NCI-H2171 treated with DMSO at 0.1 percent for 48 hours (cell line): ENCODE data around the gene HACL1.

Experiments
- DNase-seq: peaks from one replicate; lab custom pipeline; 2025; lab: John Stamatoyannopoulos, UW

The HACL1 gene

DNA sequence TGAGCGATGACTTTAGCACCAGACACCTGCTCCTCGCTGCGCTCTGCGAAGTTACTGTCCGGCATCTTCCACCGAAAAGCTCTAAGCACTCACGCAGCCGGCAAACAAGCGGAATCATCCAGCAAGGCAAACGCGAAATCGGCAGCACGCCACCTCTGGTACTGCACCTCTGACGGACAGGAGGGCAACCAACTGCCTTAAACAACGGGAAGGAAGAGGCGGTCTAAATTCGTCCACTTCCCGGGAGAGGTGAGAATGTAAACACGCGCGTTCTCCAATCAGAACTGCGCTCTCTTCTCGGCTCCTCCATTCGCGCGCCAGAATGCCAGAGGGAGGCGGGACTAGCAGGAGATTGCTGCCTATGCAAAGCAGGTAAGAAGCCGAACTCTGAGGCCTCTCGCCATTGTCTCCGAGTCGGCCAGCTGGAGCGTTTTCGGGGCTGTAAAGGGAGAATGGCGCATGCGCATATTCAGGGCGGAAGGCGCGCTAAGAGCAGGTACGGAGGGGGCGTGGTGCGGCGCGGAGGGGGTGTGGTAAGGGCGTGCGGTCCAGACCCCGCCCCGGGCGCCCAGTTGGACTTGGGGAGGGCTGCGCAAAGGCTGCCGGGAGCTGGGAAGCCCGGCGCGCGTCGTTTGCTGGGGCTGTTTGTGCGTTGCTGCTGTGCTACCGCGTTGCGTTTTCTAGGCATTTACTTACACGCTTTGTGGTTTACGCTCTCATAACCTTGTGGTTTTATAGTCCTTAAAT lies at the start of gene HACL1, which contains the start of gene BTD:
TSS of gene HACL1 (minus strand) at position 171 of the 747 bp plus-strand sequence. CDS start at position 65, 106 bp downstream.
TSS of gene BTD (plus strand) at position 347 of the 747 bp plus-strand sequence. CDS start 33,695 bp downstream, outside the sequence.
- DNase-seq, result no peak

GRCh38 chr3:15649858-15650257 lies 48.5 kb upstream of the HACL1 start:
- DNase-seq, result no peak

- DNase-seq, result no peak
Observed at GRCh38 chr3:15649341-15649740, 48.0 kb upstream of the HACL1 start.

- DNase-seq, result no peak
Observed at GRCh38 chr3:15647611-15648167, 46.3 kb upstream of the HACL1 start.

DNA sequence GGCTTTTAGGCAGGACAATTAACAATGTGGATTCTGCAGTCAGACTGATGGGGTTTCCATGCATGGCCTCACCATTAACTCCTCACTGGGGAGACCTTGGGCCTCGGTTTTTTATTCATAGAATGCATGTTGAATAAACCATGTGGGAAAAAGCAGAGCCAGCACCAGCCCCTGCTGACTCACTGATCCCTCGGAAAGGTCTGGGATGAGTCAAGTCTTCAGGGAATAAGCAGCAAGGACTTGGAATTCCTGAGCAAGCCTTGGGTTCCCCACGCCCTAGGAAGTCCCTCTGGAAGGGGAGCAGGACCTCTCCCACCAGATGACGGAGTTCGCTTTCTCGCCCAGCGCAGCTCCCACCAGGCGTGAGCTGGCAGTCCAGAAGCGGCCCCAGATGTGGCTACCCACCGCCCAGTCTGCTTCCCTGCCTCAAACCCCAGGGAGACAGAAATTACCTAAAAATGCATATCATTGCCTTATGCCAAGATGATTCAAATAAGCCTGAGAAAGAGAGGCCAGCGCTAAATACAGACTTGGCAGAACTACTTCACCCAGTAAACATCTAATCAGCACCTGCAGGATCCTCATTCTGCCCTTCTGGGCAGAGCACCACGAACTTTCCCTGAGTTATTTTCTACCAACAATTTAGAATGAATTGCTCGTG lies 45.6 kb upstream of the HACL1 start:
- no peak for DNase-seq

DNA sequence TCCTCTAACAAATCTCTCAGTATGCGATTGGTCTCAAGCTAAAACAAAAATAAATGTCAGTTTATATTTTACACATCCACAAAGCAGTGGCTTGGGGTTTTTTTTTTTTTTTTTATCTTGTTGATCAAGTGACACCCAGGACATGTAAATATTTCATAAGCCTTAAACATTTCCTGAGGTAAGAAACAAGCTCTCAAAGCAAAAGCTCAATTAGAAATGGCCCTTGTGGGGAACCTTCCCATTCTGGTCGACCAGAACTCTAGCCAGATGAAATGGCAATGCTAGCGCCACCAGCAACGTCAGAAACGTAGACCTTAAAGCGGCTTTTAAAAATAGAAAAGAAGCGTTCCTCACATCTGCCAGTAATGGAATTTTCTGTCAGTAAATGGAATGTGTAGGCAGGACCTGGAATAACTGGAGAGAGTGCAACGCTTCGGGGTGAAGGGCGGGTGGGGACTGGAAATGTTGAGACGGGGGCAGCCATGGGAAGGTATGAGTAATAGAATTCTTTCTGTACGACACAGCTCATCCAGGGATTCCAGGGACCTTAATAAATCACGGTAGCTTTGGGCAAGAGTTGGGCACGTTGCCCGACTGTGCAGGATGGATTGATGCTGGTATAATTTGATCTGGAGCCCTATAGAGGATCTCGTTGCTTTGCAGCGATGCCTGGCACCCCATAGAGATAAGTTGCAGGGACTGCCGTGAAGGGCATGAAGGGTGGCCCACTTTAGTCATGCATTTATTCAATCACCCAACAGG lies 44.6 kb upstream of the HACL1 start:
- no peak for DNase-seq

DNA sequence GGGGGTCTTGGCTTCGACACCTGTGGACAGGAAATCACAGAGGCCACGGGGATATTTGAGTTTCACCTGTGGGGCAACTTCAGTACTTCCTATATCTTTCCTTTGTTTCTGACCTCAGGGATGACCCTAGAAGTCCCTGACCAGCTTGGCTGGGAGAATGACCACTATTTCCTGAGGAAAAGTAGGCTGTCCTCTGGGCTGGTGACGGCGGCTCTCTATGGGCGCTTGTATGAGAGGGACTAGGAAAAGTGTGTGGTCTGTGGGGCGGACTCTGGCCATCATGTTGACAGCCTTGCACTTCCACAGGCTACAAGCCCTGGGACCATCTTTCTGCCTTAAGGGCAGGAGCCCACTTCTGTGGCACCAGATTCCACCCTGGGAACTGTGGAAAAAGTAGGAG lies 43.9 kb upstream of the HACL1 start:
- DNase-seq, result no peak

DNA sequence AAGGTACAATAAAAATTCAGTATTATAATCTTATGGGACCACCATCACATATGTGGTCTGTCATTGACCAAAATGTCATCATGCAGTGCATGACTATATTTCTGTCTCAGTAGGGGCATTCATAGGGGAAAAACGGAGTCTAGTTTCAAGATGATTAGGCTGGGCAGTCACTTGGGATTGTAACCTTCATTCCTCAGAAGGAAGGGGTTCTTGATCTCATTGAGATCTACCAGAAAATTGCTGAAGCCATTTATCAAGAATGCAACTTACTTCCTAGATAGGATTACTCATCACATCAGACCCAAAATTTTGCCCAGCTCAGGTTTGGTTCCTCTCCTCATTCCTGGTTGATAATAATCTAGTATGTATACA lies 37.5 kb upstream of the HACL1 start:
- DNase-seq, result no peak

GRCh38 chr3:15638193-15638890 lies 37.0 kb upstream of the HACL1 start:
- no peak for DNase-seq

DNA sequence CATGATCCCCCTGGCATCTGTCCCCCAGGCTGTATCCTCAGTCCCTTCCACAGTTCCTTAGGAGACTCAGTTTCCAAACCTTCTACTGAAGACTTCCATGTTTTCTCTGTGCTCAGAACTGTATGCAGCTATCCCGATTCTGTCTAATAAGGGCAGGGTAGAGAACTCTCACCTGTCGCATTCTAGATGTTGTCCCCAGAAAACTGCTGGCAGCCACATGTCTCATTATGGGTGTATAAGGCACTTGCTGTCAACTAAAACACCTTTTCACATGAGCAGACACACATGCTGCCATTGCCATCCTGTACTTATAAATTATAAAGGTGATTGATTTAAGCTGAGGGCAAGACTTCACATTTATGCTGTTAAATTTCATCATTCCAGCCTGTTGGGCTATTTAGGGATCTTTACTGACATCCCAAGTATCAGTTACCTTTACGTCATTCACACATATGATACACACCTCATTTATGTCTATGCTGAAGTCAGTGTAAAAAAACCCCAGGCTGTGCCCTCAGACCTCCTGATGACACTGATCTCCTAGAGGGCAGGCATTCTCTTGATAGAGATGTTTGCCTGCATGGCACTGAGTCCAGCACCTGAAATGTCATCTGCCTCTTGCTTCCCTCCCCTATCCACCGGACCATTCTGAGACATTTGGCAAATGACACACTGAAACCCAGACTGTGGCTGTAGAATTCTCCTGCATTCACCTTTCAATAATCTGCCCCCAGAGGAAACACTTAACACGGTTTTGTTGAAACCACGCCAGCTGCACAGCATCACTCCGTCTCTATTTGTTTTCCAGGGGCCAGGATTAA lies 36.0 kb upstream of the HACL1 start:
- DNase-seq, result peak; percentile 47

- DNase-seq, result no peak
Observed at GRCh38 chr3:15636028-15636709, 34.8 kb upstream of the HACL1 start.

GRCh38 chr3:15635121-15635661 lies 33.8 kb upstream of the HACL1 start:
- DNase-seq, result no peak

- DNase-seq, result no peak
Observed at GRCh38 chr3:15634671-15635070, 33.3 kb upstream of the HACL1 start.

GRCh38 chr3:15633766-15634598 lies 32.6 kb upstream of the HACL1 start:
- DNase-seq, result no peak

- peak; percentile 23 for DNase-seq
Observed at GRCh38 chr3:15633159-15633558, 31.8 kb upstream of the HACL1 start.

DNA sequence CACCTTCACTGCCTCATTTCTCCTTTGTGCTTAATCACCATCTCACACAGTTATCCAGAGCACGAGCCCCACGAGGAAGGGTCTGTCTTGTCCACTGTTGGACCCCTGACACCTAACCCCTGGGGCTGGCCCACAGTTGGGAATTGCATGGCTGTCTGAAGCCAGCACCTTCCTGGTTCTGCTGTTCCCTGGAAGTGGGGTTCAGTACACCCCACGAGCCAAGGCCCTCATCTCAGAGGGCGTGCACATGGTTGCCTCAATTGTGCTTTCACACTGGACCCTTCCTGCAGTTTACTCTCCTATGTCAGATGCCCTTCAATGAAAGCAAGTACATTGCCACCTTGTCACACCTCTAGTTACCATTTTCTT lies 30.8 kb upstream of the HACL1 start:
- no peak for DNase-seq

GRCh38 chr3:15631426-15632211 lies 30.2 kb upstream of the HACL1 start:
- DNase-seq, result no peak

DNA sequence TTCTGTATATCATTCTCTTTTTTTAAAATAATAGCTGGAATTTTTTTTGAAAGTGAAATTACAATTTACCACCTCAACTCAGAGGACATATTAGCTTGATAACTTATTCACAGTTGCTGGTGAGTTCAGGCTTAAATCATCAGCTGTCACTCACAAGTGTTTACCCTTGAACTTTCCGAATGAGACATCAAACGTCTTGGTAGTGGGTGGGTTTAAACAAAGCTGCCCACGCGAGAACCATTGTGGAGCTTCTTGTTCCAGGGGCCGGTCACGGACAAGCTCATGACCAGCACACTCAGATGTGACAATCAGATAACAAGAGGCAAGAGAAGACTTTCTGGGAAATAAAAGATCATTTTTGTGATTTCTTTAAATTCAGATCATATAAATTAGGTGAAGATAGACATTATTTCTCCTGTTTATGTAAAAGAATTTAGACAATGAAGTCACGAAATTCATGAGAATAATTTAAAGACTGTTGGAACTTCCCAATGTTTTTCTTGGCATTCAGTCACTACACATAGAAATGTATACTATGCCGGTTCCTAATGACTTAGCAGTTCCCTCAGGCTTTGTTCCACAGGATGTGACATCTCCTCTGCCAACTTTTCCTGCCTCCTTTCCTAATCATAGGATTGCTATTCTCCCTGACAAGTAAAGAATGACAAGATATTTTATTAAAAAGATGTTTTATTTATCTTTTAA lies 29.4 kb upstream of the HACL1 start:
- DNase-seq, result no peak
